ENCODE measurements around the gene TRIM17.

The TRIM17 gene

DNA sequence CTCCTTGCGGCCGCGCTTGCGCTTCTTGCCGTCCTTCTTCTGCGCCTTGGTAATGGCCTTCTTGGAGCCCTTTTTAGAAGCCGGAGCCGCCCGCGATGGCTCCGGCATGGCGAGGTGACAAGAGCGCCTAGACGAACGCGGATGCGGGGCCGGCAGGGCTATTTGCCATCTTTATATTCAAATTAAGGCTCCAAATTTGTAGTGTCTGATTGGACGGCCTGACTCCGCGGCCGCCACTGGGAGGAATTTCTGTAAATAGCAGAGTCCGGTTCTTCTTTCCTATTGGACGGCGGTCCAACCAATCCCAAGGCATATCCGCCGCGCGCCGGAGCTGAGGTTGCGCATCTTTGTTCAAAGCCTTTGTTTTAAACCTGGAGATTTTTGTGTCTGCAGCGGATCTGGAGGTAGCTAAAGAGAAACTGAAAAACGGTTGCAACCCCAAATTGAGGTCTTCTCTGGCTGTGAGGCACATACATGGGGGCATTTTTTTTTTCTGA is 47.9 kb upstream of the TRIM17 start:
- Histone ChIP-seq H2AFZ (ENCODE audit: low read length) (no peak overlapping the region), H3K4me2 (ENCODE audit: low read length) (peak overlapping the region; percentile 23; the same call in 1 of the 2 replicates), H3K36me3 (ENCODE audit: insufficient read depth, low read length) (no peaks in the 10 kb centered on the region)

DNA sequence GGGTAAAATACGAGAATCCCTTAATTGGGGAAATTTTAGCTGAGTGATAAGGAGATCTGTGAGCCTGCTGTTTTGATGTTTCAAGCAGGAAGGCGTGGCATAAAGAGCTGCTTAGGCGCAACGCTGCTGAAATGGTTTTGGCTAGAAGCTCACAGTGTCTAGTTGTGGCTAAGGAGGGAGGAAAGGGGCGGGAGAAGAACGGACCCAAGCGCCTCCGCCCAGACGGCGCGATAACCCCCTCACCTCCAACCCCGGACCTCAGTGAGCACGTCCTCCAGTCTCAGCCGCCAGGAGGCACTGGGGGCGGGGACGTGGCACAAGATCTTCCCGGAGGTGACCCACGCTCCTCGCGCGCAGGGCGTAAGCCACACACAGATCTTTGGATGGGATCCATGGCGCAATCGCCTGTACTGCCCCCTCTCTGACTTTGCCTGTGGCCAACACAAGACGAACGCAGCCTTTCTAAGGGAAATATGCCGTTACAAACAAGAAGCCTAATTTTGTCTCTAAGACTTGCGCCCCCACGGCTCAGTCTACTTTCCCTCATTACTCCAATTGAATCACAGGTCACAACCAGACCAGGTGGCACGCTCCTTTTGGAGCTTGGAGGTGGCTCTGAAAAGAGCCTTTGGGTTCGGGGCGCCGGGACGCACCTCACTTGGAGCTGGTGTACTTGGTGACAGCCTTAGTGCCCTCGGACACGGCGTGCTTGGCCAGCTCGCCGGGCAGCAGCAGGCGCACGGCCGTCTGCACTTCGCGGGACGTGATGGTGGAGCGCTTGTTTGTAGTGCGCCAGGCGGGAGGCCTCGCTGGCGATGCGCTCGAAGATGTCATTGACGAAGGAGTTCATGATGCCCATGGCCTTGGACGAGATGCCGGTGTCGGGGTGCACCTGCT is 47.1 kb upstream of the TRIM17 start:
- Histone ChIP-seq H3K9me2 (ENCODE audit: low read depth, low read length) (no peaks in the 10 kb centered on the region), H3K4me1 (ENCODE audit: insufficient read depth, low read length, severe bottlenecking) (no peaks in the 10 kb centered on the region), H3K27me3 (ENCODE audit: insufficient read depth, low read length) (no peaks in the 10 kb centered on the region), H3F3A (ENCODE audit: insufficient read depth, low read length) (no peaks in the 10 kb centered on the region), H3K4me2 (ENCODE audit: low read length) (peak overlapping the region; percentile 23; the same call in 1 of the 2 replicates), H3K27ac (ENCODE audit: low read depth, low read length, poor library complexity, severe bottlenecking) (no peak overlapping the region), H3K4me3 (ENCODE audit: low read depth, low read length, poor library complexity, severe bottlenecking) (peak overlapping the region; percentile 31), H3K9ac (ENCODE audit: low read length) (no peak overlapping the region), H3K36me3 (ENCODE audit: insufficient read depth, low read length) (no peaks in the 10 kb centered on the region), H3K9me3 (ENCODE audit: low read length) (no peaks in the 10 kb centered on the region), H2AFZ (ENCODE audit: low read length) (no peak overlapping the region), H3K79me2 (ENCODE audit: insufficient read depth, low read length) (no peaks in the 10 kb centered on the region), H4K20me1 (ENCODE audit: insufficient read depth, low read length) (no peaks in the 10 kb centered on the region)
- TF ChIP-seq CTCF (IDR thresholded peaks at IDR 0.05; ENCODE audit: low read length) (no peak), EZH2 (IDR thresholded peaks at IDR 0.05; ENCODE audit: borderline replicate concordance, low read length) (no peak)

More for the DNA sequence above, 47.9 kb upstream of the TRIM17 start:
- H3K27me3 ChIP-seq (ENCODE audit: insufficient read depth, low read length) = no peaks in the 10 kb centered on the region
- H3K27ac ChIP-seq (ENCODE audit: low read depth, low read length, poor library complexity, severe bottlenecking) = no peak overlapping the region
- no peak overlapping the region for H3K9ac ChIP-seq (ENCODE audit: low read length)
- H3K9me3 ChIP-seq (ENCODE audit: low read length) = no peaks in the 10 kb centered on the region
- H3K4me1 ChIP-seq (ENCODE audit: insufficient read depth, low read length, severe bottlenecking) = no peaks in the 10 kb centered on the region
- no peaks in the 10 kb centered on the region for H4K20me1 ChIP-seq (ENCODE audit: insufficient read depth, low read length)
- H3K79me2 ChIP-seq (ENCODE audit: insufficient read depth, low read length) = no peaks in the 10 kb centered on the region
- no peak for TF ChIP-seq EZH2 (IDR thresholded peaks at IDR 0.05; ENCODE audit: borderline replicate concordance, low read length)
- TF ChIP-seq CTCF (IDR thresholded peaks at IDR 0.05; ENCODE audit: low read length) = no peak
- no peaks in the 10 kb centered on the region for H3F3A ChIP-seq (ENCODE audit: insufficient read depth, low read length)
- H3K9me2 ChIP-seq (ENCODE audit: low read depth, low read length) = no peaks in the 10 kb centered on the region
- H3K4me3 ChIP-seq (ENCODE audit: low read depth, low read length, poor library complexity, severe bottlenecking) = peak overlapping the region; percentile 31

DNA sequence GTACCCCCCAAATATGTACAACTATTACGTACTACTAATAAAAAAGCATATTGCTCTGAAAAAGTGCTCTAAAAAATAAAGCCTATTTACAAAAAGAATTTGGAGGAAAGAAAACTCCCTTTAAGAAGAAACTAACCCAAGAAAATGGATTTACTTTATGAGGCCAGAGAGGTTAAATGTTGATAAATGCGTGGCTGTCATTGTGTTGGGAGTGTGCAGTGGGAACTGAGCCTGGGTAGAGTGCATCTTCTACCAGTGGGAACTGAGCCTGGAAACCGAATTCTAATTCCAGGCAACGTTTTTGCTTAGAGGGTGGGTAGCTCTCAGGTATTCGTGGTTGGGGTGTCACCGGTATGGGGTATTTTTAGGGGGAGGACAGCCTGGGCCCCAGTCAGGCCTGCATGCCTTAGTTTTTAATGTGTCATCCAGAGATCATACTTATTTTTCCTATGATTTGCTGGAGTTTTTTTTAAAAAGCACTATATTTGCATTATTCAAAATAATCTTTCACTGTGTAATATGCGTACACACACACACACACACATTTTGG is 46.4 kb upstream of the TRIM17 start:
- H3K27ac ChIP-seq (ENCODE audit: low read depth, low read length, poor library complexity, severe bottlenecking) = no peak overlapping the region
- H3K9me3 ChIP-seq (ENCODE audit: low read length) = no peaks in the 10 kb centered on the region
- H3K4me3 ChIP-seq (ENCODE audit: low read depth, low read length, poor library complexity, severe bottlenecking) = peak overlapping the region; percentile 31
- peak overlapping the region; percentile 23; the same call in 1 of the 2 replicates for H3K4me2 ChIP-seq (ENCODE audit: low read length)
- H3K27me3 ChIP-seq (ENCODE audit: insufficient read depth, low read length) = no peaks in the 10 kb centered on the region
- no peaks in the 10 kb centered on the region for H3K9me2 ChIP-seq (ENCODE audit: low read depth, low read length)
- H2AFZ ChIP-seq (ENCODE audit: low read length) = no peak overlapping the region
- no peaks in the 10 kb centered on the region for H4K20me1 ChIP-seq (ENCODE audit: insufficient read depth, low read length)
- TF ChIP-seq EZH2 (IDR thresholded peaks at IDR 0.05; ENCODE audit: borderline replicate concordance, low read length) = no peak
- TF ChIP-seq CTCF (IDR thresholded peaks at IDR 0.05; ENCODE audit: low read length) = no peak
- H3K4me1 ChIP-seq (ENCODE audit: insufficient read depth, low read length, severe bottlenecking) = no peaks in the 10 kb centered on the region
- no peaks in the 10 kb centered on the region for H3F3A ChIP-seq (ENCODE audit: insufficient read depth, low read length)
- H3K9ac ChIP-seq (ENCODE audit: low read length) = no peak overlapping the region
- no peaks in the 10 kb centered on the region for H3K79me2 ChIP-seq (ENCODE audit: insufficient read depth, low read length)
- H3K36me3 ChIP-seq (ENCODE audit: insufficient read depth, low read length) = no peaks in the 10 kb centered on the region
